CD4-positive, CD25-positive, alpha-beta regulatory T cell (primary cell): ENCODE measurements around the gene ENPP5. TPM values are rescaled to one million over a fixed set of nuclear protein-coding genes. Genes with fewer than 3 reads are reported as not detected.

Source experiments
- polyA plus RNA-seq, 4 donors: library from polyadenylated mRNA; unstranded; fragments of 300-500 nt; fragmentation: Illumina TruSeq; gene quantifications; one replicate each; pipeline ENCODE4 v1.2.3, GENCODE V29; 2021
- total RNA-seq: library from RNA; stranded (reverse); gene quantifications from one replicate; pipeline ENCODE4 v1.2.3, GENCODE V29; 2022

Gene ENPP5
- total and polyA plus RNA-seq, 5 donors from 2014 or later: 0.14 to 0.20 TPM; not detected in 3

Other genes with a start within 250 kb of the ENPP5 start
- 4.7 TPM for gene CLIC5, start 155.1 kb downstream of the ENPP5 start, total RNA-seq
- gene CLIC5, start 155.1 kb downstream of the ENPP5 start, polyA plus RNA-seq: 1 to 10 TPM in 3 of 4 donors, under 1 TPM in 1; 0.76 to 2.7 (median 1.8) TPM
- gene ENPP4, start 41.0 kb downstream of the ENPP5 start, total RNA-seq: 4.5 TPM
- gene ENPP4, start 41.0 kb downstream of the ENPP5 start, polyA plus RNA-seq: 1 to 10 TPM; 2.1 to 3.6 (median 3.0) TPM